HepG2 (cell line): Measurements from ENCODE around the gene NOP14. TPM values are rescaled to one million over a fixed set of nuclear protein-coding genes. Genes with fewer than 3 reads are reported as not detected.

Experiments
- ARHGAP35 ChIP-seq: sonication (generic); formaldehyde crosslinking; IDR thresholded peaks from 2 replicates; pipeline ENCODE4 v1.9.0; 2022; ENCODE audit warnings: mild to moderate bottlenecking, inconsistent platforms, moderate library complexity, missing genetic modification reagents, borderline replicate concordance
- CCDC6 ChIP-seq: sonication (generic); formaldehyde crosslinking; IDR thresholded peaks from 2 replicates; pipeline ENCODE4 v1.8.1; 2022; ENCODE audit warnings: mild to moderate bottlenecking, missing genetic modification reagents, moderate library complexity
- EEA1 ChIP-seq: sonication (generic); formaldehyde crosslinking; IDR thresholded peaks from 2 replicates; pipeline ENCODE4 v1.5.1; 2020; ENCODE audit warnings: mild to moderate bottlenecking, missing genetic modification reagents, borderline replicate concordance
- EHMT2 ChIP-seq: fragments of 200-600 bp; sonication (generic); IDR thresholded peaks from 2 replicates; pipeline ENCODE4 v1.7.0; 2017; ENCODE audit warnings: antibody characterized with exemption, low read depth, low read length, borderline replicate concordance
- FOXC1 ChIP-seq: sonication (generic); formaldehyde crosslinking; IDR thresholded peaks from 2 replicates; pipeline ENCODE4 v1.8.0; 2022; ENCODE audit warnings: mild to moderate bottlenecking, missing genetic modification reagents, borderline replicate concordance
- GABPB1 ChIP-seq: IDR thresholded peaks from 2 replicates; pipeline ENCODE4 v1.6.1; 2016; ENCODE audit warnings: mild to moderate bottlenecking, missing genetic modification reagents, moderate library complexity, missing compliant biosample characterization
- HOXA3 ChIP-seq: sonication (generic); formaldehyde crosslinking; IDR thresholded peaks from 2 replicates; pipeline ENCODE4 v1.5.0; 2020; ENCODE audit warnings: missing genetic modification reagents
- KLF12 ChIP-seq: sonication (generic); formaldehyde crosslinking; IDR thresholded peaks from 2 replicates; pipeline ENCODE4 v1.4.0; 2020; ENCODE audit warnings: missing genetic modification reagents, borderline replicate concordance
- LCORL ChIP-seq, 2 experiments: fragments of 450-650 bp in 1 of 2; sonication (generic) in 1 of 2; formaldehyde crosslinking in 1 of 2; IDR thresholded peaks; 2 replicates each; pipeline versions ENCODE4 v1.5.0 to v1.6.1; 2017 to 2020; ENCODE audit warnings: antibody characterized with exemption in 1 of 2, missing genetic modification reagents in 1 of 2
- MATR3 ChIP-seq: sonication (generic); formaldehyde crosslinking; IDR thresholded peaks from 2 replicates; pipeline ENCODE4 v1.4.0; 2020; ENCODE audit warnings: missing genetic modification reagents
- MNT ChIP-seq: fragments of 450-650 bp; IDR thresholded peaks from 2 replicates; pipeline ENCODE4 v1.6.1; 2016
- NFKB2 ChIP-seq: sonication (generic); formaldehyde crosslinking; IDR thresholded peaks from 2 replicates; pipeline ENCODE4 v1.4.0; 2020; ENCODE audit warnings: missing genetic modification reagents, borderline replicate concordance
- PCBP1 ChIP-seq: fragments of 200-400 bp; formaldehyde crosslinking; IDR thresholded peaks from 2 replicates; pipeline ENCODE4 v1.6.1; 2017; ENCODE audit warnings: mild to moderate bottlenecking, low read depth, low read length, borderline replicate concordance
- POLR2G ChIP-seq: fragments of 200-400 bp; formaldehyde crosslinking; IDR thresholded peaks from 2 replicates; pipeline ENCODE4 v1.6.1; 2018; ENCODE audit warnings: mild to moderate bottlenecking, low read depth, low read length, moderate library complexity
- RORA ChIP-seq: sonication (generic); formaldehyde crosslinking; IDR thresholded peaks from 2 replicates; pipeline ENCODE4 v1.5.0; 2020; ENCODE audit warnings: mild to moderate bottlenecking, missing genetic modification reagents, moderate library complexity
- SIX4 ChIP-seq: sonication (generic); formaldehyde crosslinking; IDR thresholded peaks from 2 replicates; pipeline ENCODE4 v1.4.0; 2020; ENCODE audit warnings: missing genetic modification reagents
- SKI ChIP-seq: fragments of 450-650 bp; IDR thresholded peaks from one replicate; pipeline ENCODE4 v1.6.1; 2018; ENCODE audit warnings: mild to moderate bottlenecking; ENCODE audit not compliant: partially characterized antibody
- TFDP2 ChIP-seq: sonication (generic); formaldehyde crosslinking; IDR thresholded peaks from 2 replicates; pipeline ENCODE4 v1.4.0; 2020; ENCODE audit warnings: missing genetic modification reagents
- XBP1 ChIP-seq: sonication (generic); formaldehyde crosslinking; IDR thresholded peaks from 2 replicates; pipeline ENCODE4 v1.5.0; 2020; ENCODE audit warnings: missing genetic modification reagents
- ZFY ChIP-seq: sonication (generic); formaldehyde crosslinking; IDR thresholded peaks from 2 replicates; pipeline ENCODE4 v1.4.0; 2020; ENCODE audit warnings: missing genetic modification reagents
- ZNF224 ChIP-seq: sonication (generic); formaldehyde crosslinking; IDR thresholded peaks from 2 replicates; pipeline ENCODE4 v1.5.0; 2020; ENCODE audit warnings: mild to moderate bottlenecking, missing genetic modification reagents
- ZNF225 ChIP-seq: sonication (generic); formaldehyde crosslinking; IDR thresholded peaks from 2 replicates; pipeline ENCODE4 v1.4.0; 2020; ENCODE audit warnings: mild to moderate bottlenecking, missing genetic modification reagents
- ZNF235 ChIP-seq: sonication (generic); formaldehyde crosslinking; IDR thresholded peaks from 2 replicates; pipeline ENCODE4 v1.8.1; 2023; ENCODE audit warnings: mild to moderate bottlenecking, missing genetic modification reagents, borderline replicate concordance
- ZNF431 ChIP-seq: sonication (generic); formaldehyde crosslinking; IDR thresholded peaks from 2 replicates; pipeline ENCODE4 v1.9.0; 2022; ENCODE audit warnings: missing genetic modification reagents, low read depth, mild to moderate bottlenecking, borderline replicate concordance
- ZNF451 ChIP-seq: sonication (generic); formaldehyde crosslinking; IDR thresholded peaks from 2 replicates; pipeline ENCODE4 v1.5.0; 2020; ENCODE audit warnings: mild to moderate bottlenecking, missing genetic modification reagents
- ZNF564 ChIP-seq: sonication (generic); formaldehyde crosslinking; IDR thresholded peaks from 2 replicates; pipeline ENCODE4 v1.8.1; 2023; ENCODE audit warnings: mild to moderate bottlenecking, missing genetic modification reagents
- ZNF704 ChIP-seq: sonication (generic); formaldehyde crosslinking; IDR thresholded peaks from 2 replicates; pipeline ENCODE4 v1.8.1; 2023; ENCODE audit warnings: mild to moderate bottlenecking, inconsistent platforms, moderate library complexity, missing genetic modification reagents, borderline replicate concordance
- ZNF883 ChIP-seq: sonication (generic); formaldehyde crosslinking; IDR thresholded peaks from 2 replicates; pipeline ENCODE4 v1.5.1; 2020; ENCODE audit warnings: mild to moderate bottlenecking, missing genetic modification reagents; ENCODE audit errors: not compliant biosample characterization
- polyA plus RNA-seq, 8 experiments: library from polyadenylated mRNA; depleted of rRNA in 3 of 8; stranded (reverse) in 7 of 8; unstranded in 1 of 8; fragments of >200 nt; fragmentation: Illumina TruSeq in 4 of 8; extraction: Trizol in 4 of 8; gene quantifications; 2 replicates each; pipeline versions ENCODE4 v1.2.1 to v1.2.3, GENCODE V29; 2011 to 2016; ENCODE audit warnings: low read depth in 4 of 8, missing spikeins in 1 of 8, mixed read lengths in 1 of 8; ENCODE audit not compliant: insufficient read depth in 1 of 8
- total RNA-seq, 5 experiments: library from RNA; depleted of rRNA; stranded (reverse); fragments of >200 nt; fragmentation: Illumina TruSeq; extraction: Trizol; gene quantifications; 2 replicates each; pipeline ENCODE4 v1.2.3, GENCODE V29; 2016; ENCODE audit warnings: low read depth in 1 of 5

Gene NOP14
- total and polyA plus RNA-seq, 2 of the 13 experiments (the other 11 are each of a cell fraction or from before 2014, with no cell fraction given): 6.9 to 47.9 TPM

GRCh38 chr4:2937146-2937857, 25.9 kb downstream of the NOP14 start (continued):
- TF ChIP-seq MATR3 (CRISPR knock-in tag): no peak
- peak; percentile 30; the same call in 1 of the 2 replicates for TF ChIP-seq ZNF431 (CRISPR knock-in tag)
- TF ChIP-seq ZNF225: no peak
- TF ChIP-seq FOXC1: no peak
- no peak for TF ChIP-seq SIX4 (CRISPR knock-in tag)
- peak; percentile 85 for TF ChIP-seq HOXA3 (CRISPR knock-in tag)
- peak; percentile 63 for TF ChIP-seq POLR2G
- TF ChIP-seq XBP1 (CRISPR knock-in tag): no peak
- peak; percentile 99 for TF ChIP-seq SKI
- TF ChIP-seq ZNF224 (CRISPR knock-in tag): no peak
- TF ChIP-seq ZFY (CRISPR knock-in tag): peak; percentile 33; the same call in 1 of the 2 replicates
- TF ChIP-seq CCDC6 (CRISPR knock-in tag): no peak
- peak; percentile 34 for TF ChIP-seq ZNF883 (CRISPR knock-in tag)
- 0 out of 2 replicates have a peak, but pooled peaks have one; percentile 51 for TF ChIP-seq ZNF564
- no peak; the same call in 1 of the 2 replicates for TF ChIP-seq MNT
- TF ChIP-seq GABPB1 (CRISPR knock-in tag): peak; percentile 63
- TF ChIP-seq RORA (CRISPR knock-in tag): no peak
- no peak for TF ChIP-seq PCBP1
- TF ChIP-seq ARHGAP35 (CRISPR knock-in tag): no peak
- no peak for TF ChIP-seq ZNF704 (CRISPR knock-in tag)
- no peak for TF ChIP-seq NFKB2 (CRISPR knock-in tag)
- no peak for TF ChIP-seq ZNF235 (CRISPR knock-in tag)
- TF ChIP-seq EEA1 (CRISPR knock-in tag): no peak
- TF ChIP-seq LCORL (IDR thresholded peaks at IDR 0.05): no peak
- peak; percentile 85 for TF ChIP-seq LCORL (CRISPR knock-in tag; IDR thresholded peaks at IDR 0.05)
- TF ChIP-seq TFDP2 (CRISPR knock-in tag): no peak; the same call in 1 of the 2 replicates
- no peak for TF ChIP-seq KLF12 (CRISPR knock-in tag)
- peak; percentile 75; the same call in 1 of the 2 replicates for TF ChIP-seq ZNF451 (CRISPR knock-in tag)
- no peak for TF ChIP-seq EHMT2
